Liver (tissue), 9 donors: ENCODE measurements around the gene TEP1. TPM values are rescaled to one million over a fixed set of nuclear protein-coding genes. Genes with fewer than 3 reads are reported as not detected.
A peak's percentile ranks its signal among the peaks of the same experiment; 100 is the strongest.

ENCODE experiments used
- DNase-seq: peaks from one replicate; pipeline ENCODE4 v3.0.0-alpha.2; 2017; ENCODE audit warnings: low spot score
- H3K27ac ChIP-seq, 2 donors: one replicate each; pipeline ENCODE4 v1.7.0; 2013; ENCODE audit warnings: inconsistent platforms in 2 of 2, low read length in 2 of 2, control low read depth in 1 of 2, low read depth in 1 of 2, mild to moderate bottlenecking in 1 of 2
- H3K27me3 ChIP-seq, 4 donors: one replicate each; pipeline versions ENCODE4 v1.6.1 to v1.7.0; 2013; ENCODE audit warnings: low read length in 3 of 4, inconsistent platforms in 1 of 4, mild to moderate bottlenecking in 1 of 4, moderate library complexity in 1 of 4; ENCODE audit not compliant: control insufficient read depth in 4 of 4, insufficient read depth in 4 of 4
- H3K36me3 ChIP-seq, 4 donors: one replicate each; pipeline versions ENCODE4 v1.6.1 to v1.7.0; 2013; ENCODE audit warnings: low read length in 3 of 4, mild to moderate bottlenecking in 3 of 4, low read depth in 1 of 4, moderate library complexity in 1 of 4; ENCODE audit not compliant: control insufficient read depth in 4 of 4, insufficient read depth in 3 of 4
- H3K4me1 ChIP-seq, 4 donors: one replicate each; pipeline versions ENCODE4 v1.6.1 to v1.7.0; 2013; ENCODE audit warnings: low read length in 3 of 4, mild to moderate bottlenecking in 3 of 4, moderate library complexity in 1 of 4; ENCODE audit not compliant: control insufficient read depth in 4 of 4, insufficient read depth in 4 of 4
- H3K4me3 ChIP-seq, 3 donors: one replicate each; pipeline versions ENCODE4 v1.6.1 to v1.7.0; 2013; ENCODE audit warnings: low read length in 3 of 3, control low read depth in 1 of 3, low read depth in 1 of 3, mild to moderate bottlenecking in 1 of 3
- H3K9ac ChIP-seq, 2 donors: one replicate each; pipeline ENCODE4 v1.7.0; 2013; ENCODE audit warnings: low read length in 2 of 2, mild to moderate bottlenecking in 2 of 2, moderate library complexity in 2 of 2, control low read depth in 1 of 2, low read depth in 1 of 2
- H3K9me3 ChIP-seq, 4 donors: one replicate each; pipeline versions ENCODE4 v1.6.1 to v1.7.0; 2013; ENCODE audit warnings: low read length in 3 of 4; ENCODE audit not compliant: control insufficient read depth in 4 of 4
- ATF3 ChIP-seq: IDR thresholded peaks from 2 replicates; pipeline ENCODE4 v1.6.1; 2016; ENCODE audit warnings: antibody characterized with exemption
- CTCF ChIP-seq: fragments of 150-350 bp; IDR thresholded peaks from 2 replicates; pipeline ENCODE4 v1.5.1; 2017; ENCODE audit warnings: improper control_type of control experiment, low read depth, low read length; ENCODE audit not compliant: missing input control
- EGR1 ChIP-seq, 2 donors: IDR thresholded peaks; 2 replicates each; pipeline ENCODE4 v1.6.1; 2016 to 2018; ENCODE audit warnings: antibody characterized with exemption in 2 of 2, low read depth in 2 of 2
- FOXA1 ChIP-seq: IDR thresholded peaks from 2 replicates; pipeline ENCODE4 v1.6.1; 2016; ENCODE audit warnings: antibody characterized with exemption
- FOXA2 ChIP-seq: IDR thresholded peaks from 2 replicates; pipeline ENCODE4 v1.6.1; 2016; ENCODE audit warnings: antibody characterized with exemption
- GABPA ChIP-seq, 2 donors: IDR thresholded peaks in 1 of 2; conservative IDR thresholded peaks in 1 of 2; 2 replicates each; pipeline ENCODE4 v1.6.1; 2016; ENCODE audit warnings: antibody characterized with exemption in 2 of 2, mild to moderate bottlenecking in 1 of 2, moderate library complexity in 1 of 2
- HNF4A ChIP-seq, 2 donors: conservative IDR thresholded peaks; 2 replicates each; pipeline ENCODE4 v1.6.1; 2016; ENCODE audit warnings: antibody characterized with exemption in 2 of 2, mild to moderate bottlenecking in 2 of 2
- HNF4G ChIP-seq: IDR thresholded peaks from 2 replicates; pipeline ENCODE4 v1.6.1; 2016; ENCODE audit warnings: antibody characterized with exemption
- JUND ChIP-seq, 2 donors: IDR thresholded peaks; 2 replicates each; pipeline ENCODE4 v1.6.1; 2016; ENCODE audit warnings: antibody characterized with exemption in 2 of 2
- MAX ChIP-seq: IDR thresholded peaks from 2 replicates; pipeline ENCODE4 v1.6.1; 2016; ENCODE audit warnings: antibody characterized with exemption
- NR2F2 ChIP-seq: IDR thresholded peaks from 2 replicates; pipeline ENCODE4 v1.6.1; 2016; ENCODE audit warnings: antibody characterized with exemption
- RAD21 ChIP-seq, 2 donors: IDR thresholded peaks; 2 replicates each; pipeline ENCODE4 v1.6.1; 2016; ENCODE audit warnings: antibody characterized with exemption in 2 of 2, mild to moderate bottlenecking in 2 of 2
- REST ChIP-seq: IDR thresholded peaks from 2 replicates; pipeline ENCODE4 v1.6.1; 2016; ENCODE audit warnings: antibody characterized with exemption, mild to moderate bottlenecking
- RXRA ChIP-seq, 2 donors: IDR thresholded peaks; 2 replicates each; pipeline ENCODE4 v1.6.1; 2017 to 2018; ENCODE audit warnings: antibody characterized with exemption in 2 of 2, mild to moderate bottlenecking in 1 of 2
- SP1 ChIP-seq: IDR thresholded peaks from 2 replicates; pipeline ENCODE4 v1.6.1; 2018; ENCODE audit warnings: antibody characterized with exemption, mild to moderate bottlenecking
- TAF1 ChIP-seq: conservative IDR thresholded peaks from 2 replicates; pipeline ENCODE4 v1.6.1; 2016; ENCODE audit warnings: antibody characterized with exemption, mild to moderate bottlenecking
- YY1 ChIP-seq: IDR thresholded peaks from 2 replicates; pipeline ENCODE4 v1.6.1; 2016; ENCODE audit warnings: antibody characterized with exemption, mild to moderate bottlenecking
- ZBTB33 ChIP-seq: IDR thresholded peaks from 2 replicates; pipeline ENCODE4 v1.6.1; 2016; ENCODE audit warnings: antibody characterized with exemption
- WGBS: extraction: QIAGEN DNeasy Blood & Tissue Kit; methylation state at CpG from one replicate; pipeline ENCODE4 v1.1.7; 2013; 5-methylcytosine and 5-hydroxymethylcytosine counted together
- polyA plus RNA-seq, 2 donors: library from polyadenylated mRNA; stranded (reverse) in 1 of 2; unstranded in 1 of 2; fragments of 200-250 nt in 1 of 2; fragments of >200 nt in 1 of 2; fragmentation: Nextera tagmentation in 1 of 2; extraction: Ambion mirVana in 1 of 2; gene quantifications; one replicate each; pipeline versions ENCODE4 v1.2.1 to v1.2.3, GENCODE V29; 2013 to 2015
- total RNA-seq, 2 donors: library from RNA; depleted of rRNA; stranded (reverse); fragments of >200 nt; gene quantifications; one replicate each; pipeline ENCODE4 v1.2.3, GENCODE V29; 2014
- donor health status: healthy.
- donor health status: healthy.
- donor health status: healthy.
- donor health status: healthy.
- donor health status: healthy.

Gene TEP1
- total and polyA plus RNA-seq, 4 donors = 3.9 to 20.7 (median 7.6) TPM

- peak; percentile 61 for DNase-seq
- TF ChIP-seq SP1 (no peak), CTCF (no peak), HNF4A (conservative IDR thresholded peaks at IDR 0.05) (no peak), FOXA2 (no peak), NR2F2 (no peak)
- Histone ChIP-seq H3K27ac (peak overlapping the region; percentile 79 to 89), H3K27me3 (no peaks in the 10 kb centered on the region), H3K4me3 (peak overlapping the region; percentile 79 to 87 (median 82)), H3K9ac (peak overlapping the region; percentile 59 to 76), H3K9me3 (no peaks in the 10 kb centered on the region), H3K36me3 (peaks cover 7 to 29% (median 26%) of the 10 kb centered on the region in 4 donors), H3K4me1 (peaks cover 0 to 29% (median 20%) of the 10 kb centered on the region in 4 donors)
- WGBS = 7% methylated on average over 32 of the region's 32 CpGs
These were observed 47.3 kb upstream of the TEP1 start for GRCh38 chr14:20460458-20461224.

GRCh38 chr14:20458031-20458789, 44.9 kb upstream of the TEP1 start:
- Histone ChIP-seq H3K27ac (no peak overlapping the region), H3K4me1 (peaks cover 4 to 37% (median 28%) of the 10 kb centered on the region in 4 donors), H3K27me3 (no peaks in the 10 kb centered on the region), H3K36me3 (peaks cover 7 to 29% (median 26%) of the 10 kb centered on the region in 4 donors), H3K9ac (no peak overlapping the region), H3K4me3 (no peak overlapping the region), H3K9me3 (no peaks in the 10 kb centered on the region)
- DNase-seq = no peak
- TF ChIP-seq GABPA (IDR thresholded peaks at IDR 0.05 in 1 of 2, conservative IDR thresholded peaks at IDR 0.05 in 1 of 2) (no peak), ZBTB33 (no peak), FOXA1 (no peak), YY1 (no peak), HNF4A (conservative IDR thresholded peaks at IDR 0.05) (no peak), TAF1 (no peak), RXRA (IDR thresholded peaks at IDR 0.05) (no peak), CTCF (no peak), ATF3 (no peak), JUND (IDR thresholded peaks at IDR 0.05) (no peak), FOXA2 (no peak), NR2F2 (no peak), EGR1 (IDR thresholded peaks at IDR 0.05; ENCODE audit: low read depth in 2 of 2) (no peak), REST (no peak), HNF4G (no peak), MAX (no peak), RAD21 (IDR thresholded peaks at IDR 0.05) (no peak), SP1 (no peak)
- 75% methylated on average over 8 of the region's 8 CpGs for WGBS
